OCI-LY3 (cell line): ENCODE results near the gene RELN.

Source experiments
- H2AFZ ChIP-seq: fragments of 200-600, 300-600 bp; shearing (Covaris generic); 2 replicates; pipeline ENCODE4 v1.6.0; 2014; ENCODE audit warnings: antibody characterized with exemption, low read depth, low read length
- H3K27ac ChIP-seq: fragments of 200-600, 300-600 bp; sonication (generic); 2 replicates; pipeline ENCODE4 v1.5.1; 2014; ENCODE audit warnings: mild to moderate bottlenecking, low read length, moderate library complexity, mixed read lengths
- H3K27me3 ChIP-seq: fragments of 200-600, 300-600 bp; sonication (generic); 2 replicates; pipeline ENCODE4 v1.6.1; 2014; ENCODE audit warnings: low read depth, low read length, mixed read lengths
- H3K36me3 ChIP-seq: fragments of 200-600, 300-600 bp; sonication (generic); replicated peaks from 2 replicates; pipeline ENCODE3; 2014; ENCODE audit warnings: low read depth, low read length, mixed read lengths
- H3K4me1 ChIP-seq: fragments of 300-600, 200-600 bp; sonication (generic); 2 replicates; pipeline ENCODE4 v1.6.1; 2014; ENCODE audit warnings: low read length, mixed read lengths
- H3K4me2 ChIP-seq: fragments of 200-600, 300-600 bp; sonication (generic); 2 replicates; pipeline ENCODE4 v1.6.1; 2014; ENCODE audit warnings: low read length, mixed read lengths
- H3K4me3 ChIP-seq: fragments of 300-600, 200-600 bp; sonication (generic); 2 replicates; pipeline ENCODE4 v1.5.1; 2014; ENCODE audit warnings: antibody characterized with exemption, mild to moderate bottlenecking, low read length, moderate library complexity
- H3K79me2 ChIP-seq: fragments of 300-600, 200-600 bp; shearing (Covaris generic); 2 replicates; pipeline ENCODE4 v1.6.1; 2014; ENCODE audit warnings: mild to moderate bottlenecking, low read length, mixed read lengths
- H3K9ac ChIP-seq: fragments of 300-600, 200-600 bp; shearing (Covaris generic); 2 replicates; pipeline ENCODE4 v1.6.0; 2014; ENCODE audit warnings: mild to moderate bottlenecking, low read length, moderate library complexity
- H3K9me3 ChIP-seq: fragments of 200-600, 300-600 bp; shearing (Covaris generic); 2 replicates; pipeline ENCODE4 v1.6.1; 2014; ENCODE audit warnings: low read length, mixed read lengths; ENCODE audit not compliant: insufficient read depth
- H4K20me1 ChIP-seq: fragments of 200-600, 300-600 bp; sonication (generic); 2 replicates; pipeline ENCODE4 v1.6.1; 2016; ENCODE audit warnings: low read length, mixed read lengths; ENCODE audit not compliant: insufficient read depth
- EZH2phosphoT487 ChIP-seq: fragments of 200-600 bp; shearing (Covaris generic); IDR thresholded peaks from 2 replicates; pipeline ENCODE4 v1.6.1; 2018; ENCODE audit warnings: antibody characterized with exemption, mixed run types, low read depth
- TF ChIP-seq, protein P1 (sequence below): fragments of 200-600, 300-600 bp; sonication (generic); IDR thresholded peaks from 2 replicates; pipeline ENCODE4 v1.5.1; 2014; ENCODE audit warnings: antibody characterized with exemption, low read length, low read depth

RELN gene

DNA sequence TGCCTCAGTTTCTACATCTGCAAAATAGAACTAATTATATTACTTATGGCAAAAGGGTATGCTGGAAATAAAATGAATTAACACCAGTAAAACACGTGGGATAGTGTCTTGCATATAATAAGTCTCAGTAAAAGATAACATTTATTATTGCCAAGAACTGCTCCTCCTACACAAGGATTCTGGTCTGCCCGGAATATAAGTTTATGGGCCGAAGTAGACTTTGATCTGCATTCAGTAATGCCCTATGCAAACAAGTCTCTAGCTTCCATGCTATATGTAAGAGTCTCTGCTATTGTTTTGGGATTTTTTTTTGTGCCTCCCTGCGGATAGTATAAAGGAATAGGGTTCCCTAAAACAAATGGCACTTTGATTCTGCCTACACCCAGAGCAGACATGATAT lies 417.9 kb downstream of the RELN start:
- H3K9ac ChIP-seq = no peak overlapping the region
- no peaks in the 10 kb centered on the region for H3K79me2 ChIP-seq
- H3K4me3 ChIP-seq = no peak overlapping the region
- H3K27ac ChIP-seq = no peak overlapping the region
- peaks cover 16% of the 10 kb centered on the region for H3K27me3 ChIP-seq
- no peaks in the 10 kb centered on the region for H4K20me1 ChIP-seq
- peaks cover 7% of the 10 kb centered on the region; the same call in 1 of the 2 replicates for H3K4me1 ChIP-seq
- no peak overlapping the region for H3K4me2 ChIP-seq
- no peaks in the 10 kb centered on the region for H3K36me3 ChIP-seq
- H3K9me3 ChIP-seq = no peaks in the 10 kb centered on the region
- no peak for TF ChIP-seq EZH2phosphoT487
- TF ChIP-seq, protein P1, sequence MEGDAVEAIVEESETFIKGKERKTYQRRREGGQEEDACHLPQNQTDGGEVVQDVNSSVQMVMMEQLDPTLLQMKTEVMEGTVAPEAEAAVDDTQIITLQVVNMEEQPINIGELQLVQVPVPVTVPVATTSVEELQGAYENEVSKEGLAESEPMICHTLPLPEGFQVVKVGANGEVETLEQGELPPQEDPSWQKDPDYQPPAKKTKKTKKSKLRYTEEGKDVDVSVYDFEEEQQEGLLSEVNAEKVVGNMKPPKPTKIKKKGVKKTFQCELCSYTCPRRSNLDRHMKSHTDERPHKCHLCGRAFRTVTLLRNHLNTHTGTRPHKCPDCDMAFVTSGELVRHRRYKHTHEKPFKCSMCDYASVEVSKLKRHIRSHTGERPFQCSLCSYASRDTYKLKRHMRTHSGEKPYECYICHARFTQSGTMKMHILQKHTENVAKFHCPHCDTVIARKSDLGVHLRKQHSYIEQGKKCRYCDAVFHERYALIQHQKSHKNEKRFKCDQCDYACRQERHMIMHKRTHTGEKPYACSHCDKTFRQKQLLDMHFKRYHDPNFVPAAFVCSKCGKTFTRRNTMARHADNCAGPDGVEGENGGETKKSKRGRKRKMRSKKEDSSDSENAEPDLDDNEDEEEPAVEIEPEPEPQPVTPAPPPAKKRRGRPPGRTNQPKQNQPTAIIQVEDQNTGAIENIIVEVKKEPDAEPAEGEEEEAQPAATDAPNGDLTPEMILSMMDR = no peak
- H2AFZ ChIP-seq = no peak overlapping the region

DNA sequence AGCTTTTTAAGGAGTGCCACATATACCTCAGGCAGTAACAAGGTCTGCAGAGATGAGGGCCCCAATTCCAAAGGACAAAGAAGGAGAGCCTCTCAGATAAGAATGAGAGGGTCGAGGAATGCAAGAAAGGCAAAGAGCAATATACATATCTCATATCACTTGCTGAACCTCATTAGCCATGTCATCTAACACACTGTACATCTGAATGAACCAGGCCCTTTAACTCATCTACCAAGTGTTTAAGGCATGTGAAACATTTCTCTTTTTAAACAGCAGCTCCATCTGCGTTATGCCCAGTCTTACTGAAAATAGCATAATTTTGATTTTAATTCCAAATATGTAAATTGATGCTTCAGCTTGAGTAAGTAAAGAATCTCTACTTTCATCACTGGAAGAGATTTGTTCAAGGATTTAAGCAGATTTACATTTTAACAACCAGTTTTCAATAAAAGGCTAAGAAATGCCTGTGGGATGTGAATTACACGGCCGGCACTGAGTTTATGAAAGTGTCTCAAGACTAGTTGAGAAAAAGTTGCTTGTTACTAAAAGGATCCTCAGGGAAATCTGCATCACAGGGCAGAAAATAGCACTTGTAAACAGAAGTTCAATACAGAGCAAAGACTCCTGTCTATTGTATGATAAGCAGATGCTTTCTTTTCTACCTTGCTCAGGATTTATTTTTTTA lies 419.7 kb downstream of the RELN start:
- peaks cover 21% of the 10 kb centered on the region for H3K27me3 ChIP-seq

DNA sequence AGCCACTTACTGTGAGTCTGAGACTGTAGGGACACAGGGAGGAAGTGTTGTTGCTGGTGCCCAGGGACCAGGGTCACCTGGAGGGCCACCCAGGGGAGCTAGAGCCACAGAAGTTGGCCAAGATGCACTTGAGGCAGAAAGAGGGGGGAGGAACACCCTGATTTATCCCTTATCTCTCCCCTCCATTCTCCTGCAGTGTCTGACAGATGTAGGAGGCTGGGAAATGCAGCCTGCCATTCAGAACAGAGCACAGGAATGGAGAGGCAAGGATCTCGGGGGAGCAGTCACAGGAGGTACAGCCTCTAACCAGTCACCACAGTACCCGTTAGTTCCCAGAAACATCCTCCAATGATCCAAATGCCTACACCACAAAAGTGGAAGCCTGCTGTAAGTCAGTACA lies 425.0 kb downstream of the RELN start:
- Histone ChIP-seq H4K20me1 (no peaks in the 10 kb centered on the region), H3K4me3 (no peak overlapping the region), H3K9ac (no peak overlapping the region), H3K27me3 (peaks cover 21% of the 10 kb centered on the region), H3K36me3 (no peaks in the 10 kb centered on the region), H3K79me2 (no peaks in the 10 kb centered on the region), H3K4me1 (peaks cover 9% of the 10 kb centered on the region; the same call in 1 of the 2 replicates), H3K9me3 (no peaks in the 10 kb centered on the region), H3K27ac (no peak overlapping the region), H2AFZ (no peak overlapping the region), H3K4me2 (no peak overlapping the region)
- TF ChIP-seq, protein P1 = no peak
- no peak for TF ChIP-seq EZH2phosphoT487

More for the DNA sequence above, 419.7 kb downstream of the RELN start:
- Histone ChIP-seq H2AFZ (no peak overlapping the region), H3K4me1 (peaks cover 9% of the 10 kb centered on the region; the same call in 1 of the 2 replicates), H3K79me2 (no peaks in the 10 kb centered on the region), H3K4me2 (no peak overlapping the region), H3K4me3 (no peak overlapping the region), H3K36me3 (no peaks in the 10 kb centered on the region), H4K20me1 (no peaks in the 10 kb centered on the region), H3K9me3 (no peaks in the 10 kb centered on the region), H3K9ac (no peak overlapping the region), H3K27ac (no peak overlapping the region)
- TF ChIP-seq, protein P1 = no peak
- TF ChIP-seq EZH2phosphoT487 = no peak

DNA sequence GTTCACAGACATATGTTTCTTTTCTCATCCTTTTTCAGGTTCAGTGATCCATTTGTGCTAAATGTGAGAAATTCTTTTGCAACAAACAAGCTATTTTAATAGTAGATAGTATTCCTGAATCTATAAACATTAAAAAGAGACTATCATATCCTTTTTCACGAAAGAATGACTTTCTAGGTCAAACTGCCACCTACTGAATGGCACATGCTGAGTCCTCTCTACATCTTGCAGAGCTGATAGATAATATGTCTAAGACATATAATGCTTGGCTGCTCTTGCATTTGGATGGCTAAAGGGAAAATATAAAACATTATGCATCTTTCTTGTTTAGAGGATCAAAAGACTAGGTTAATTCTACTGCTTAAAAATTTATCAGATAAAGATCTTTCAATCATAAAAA lies 429.3 kb downstream of the RELN start:
- H4K20me1 ChIP-seq = no peaks in the 10 kb centered on the region
- no peaks in the 10 kb centered on the region for H3K4me1 ChIP-seq
- TF ChIP-seq EZH2phosphoT487 = no peak
- H3K36me3 ChIP-seq = no peaks in the 10 kb centered on the region
- H3K9ac ChIP-seq = no peak overlapping the region
- H3K79me2 ChIP-seq = no peaks in the 10 kb centered on the region
- no peak overlapping the region for H3K27ac ChIP-seq
- no peaks in the 10 kb centered on the region for H3K9me3 ChIP-seq
- H3K27me3 ChIP-seq = peaks cover 3% of the 10 kb centered on the region; the same call in 1 of the 2 replicates
- H3K4me2 ChIP-seq = no peak overlapping the region
- H2AFZ ChIP-seq = no peak overlapping the region
- no peak overlapping the region for H3K4me3 ChIP-seq
